ENCODE measurements around the gene BTNL8. TPM values are rescaled to one million over a fixed set of nuclear protein-coding genes. Genes with fewer than 3 reads are reported as not detected.

Gene BTNL8
- total RNA-seq = not detected in 2 replicates
- 0.13 TPM for polyA plus RNA-seq (2012)

DNA sequence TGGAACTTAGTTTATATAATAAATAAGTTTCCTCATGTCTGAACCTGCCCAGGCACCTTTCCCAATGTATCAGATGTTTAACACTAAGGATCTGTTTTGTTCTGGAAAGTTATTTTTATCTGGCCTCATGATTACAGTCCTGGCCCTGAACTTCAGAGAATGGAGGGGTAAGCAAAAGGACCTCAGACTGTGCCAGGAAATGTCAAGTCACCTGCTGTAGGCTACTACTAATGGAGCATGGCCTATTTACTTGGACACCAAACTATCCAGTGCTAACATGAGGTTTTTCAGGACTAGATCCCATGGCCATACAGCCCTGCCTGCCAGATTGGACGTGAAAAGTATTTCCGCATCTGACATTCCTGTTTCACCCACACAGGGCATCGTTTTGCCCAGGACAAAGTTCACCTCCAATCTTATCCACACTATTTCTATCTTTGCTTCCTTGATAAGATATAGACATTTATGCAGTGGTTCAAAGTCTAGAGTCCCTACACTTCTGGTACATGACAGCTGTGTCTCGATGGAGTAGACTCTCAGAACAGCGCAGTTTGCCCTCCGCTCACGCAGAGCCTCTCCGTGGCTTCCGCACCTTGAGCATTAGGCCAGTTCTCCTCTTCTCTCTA is at the start of gene BTNL8:
Gene BTNL8 (plus strand): TSS at position 539 of the 626 bp plus-strand sequence. CDS start 152 bp downstream, outside the sequence.
- no peak for DNase-seq (ENCODE audit: low read depth)

GRCh38 chr5:180849827-180850226 is 49.1 kb upstream of the BTNL8 start:
- DNase-seq (ENCODE audit: low read depth) = no peak

GRCh38 chr5:180850434-180851078 is 48.4 kb upstream of the BTNL8 start:
- DNase-seq (ENCODE audit: low read depth) = no peak

- DNase-seq (ENCODE audit: low read depth) = no peak
Measured at GRCh38 chr5:180852495-180852894, 46.5 kb upstream of the BTNL8 start.

GRCh38 chr5:180853121-180853847 is 45.7 kb upstream of the BTNL8 start:
- no peak for DNase-seq (ENCODE audit: low read depth)

GRCh38 chr5:180853848-180854176 is 45.1 kb upstream of the BTNL8 start:
- DNase-seq (ENCODE audit: low read depth) = no peak

- DNase-seq (ENCODE audit: low read depth) = no peak
Measured at GRCh38 chr5:180858586-180858985, 40.4 kb upstream of the BTNL8 start.

DNA sequence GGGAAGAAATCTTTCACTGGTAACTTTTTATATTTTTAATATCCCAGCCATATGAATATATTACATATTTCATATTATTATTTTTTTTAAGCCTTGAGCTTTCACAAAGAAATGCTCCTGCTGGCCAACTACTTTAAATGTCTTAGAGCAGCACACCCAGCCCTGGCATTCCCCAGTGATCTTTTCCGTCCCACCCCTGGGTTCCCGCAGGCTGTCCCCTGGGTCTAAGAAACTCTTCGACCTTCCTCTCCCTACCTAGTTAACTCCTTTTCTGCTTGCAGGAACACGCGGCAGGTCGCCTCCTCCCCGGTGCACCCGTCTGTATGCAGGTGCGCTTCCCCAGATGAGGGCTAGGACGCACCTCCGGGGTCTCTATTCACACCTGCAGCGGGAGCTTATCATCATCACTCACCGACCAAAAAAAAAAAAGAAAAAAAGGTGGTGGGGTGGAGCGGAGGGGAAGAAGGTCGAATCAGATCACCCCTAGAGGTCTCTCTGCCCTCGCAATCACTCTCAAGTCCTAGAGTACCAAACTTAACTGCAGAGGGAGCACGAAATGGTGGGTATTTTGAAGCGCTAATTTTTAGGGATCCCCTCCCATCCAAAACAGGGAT is 38.6 kb upstream of the BTNL8 start:
- DNase-seq (ENCODE audit: low read depth) = peak; percentile 67

DNA sequence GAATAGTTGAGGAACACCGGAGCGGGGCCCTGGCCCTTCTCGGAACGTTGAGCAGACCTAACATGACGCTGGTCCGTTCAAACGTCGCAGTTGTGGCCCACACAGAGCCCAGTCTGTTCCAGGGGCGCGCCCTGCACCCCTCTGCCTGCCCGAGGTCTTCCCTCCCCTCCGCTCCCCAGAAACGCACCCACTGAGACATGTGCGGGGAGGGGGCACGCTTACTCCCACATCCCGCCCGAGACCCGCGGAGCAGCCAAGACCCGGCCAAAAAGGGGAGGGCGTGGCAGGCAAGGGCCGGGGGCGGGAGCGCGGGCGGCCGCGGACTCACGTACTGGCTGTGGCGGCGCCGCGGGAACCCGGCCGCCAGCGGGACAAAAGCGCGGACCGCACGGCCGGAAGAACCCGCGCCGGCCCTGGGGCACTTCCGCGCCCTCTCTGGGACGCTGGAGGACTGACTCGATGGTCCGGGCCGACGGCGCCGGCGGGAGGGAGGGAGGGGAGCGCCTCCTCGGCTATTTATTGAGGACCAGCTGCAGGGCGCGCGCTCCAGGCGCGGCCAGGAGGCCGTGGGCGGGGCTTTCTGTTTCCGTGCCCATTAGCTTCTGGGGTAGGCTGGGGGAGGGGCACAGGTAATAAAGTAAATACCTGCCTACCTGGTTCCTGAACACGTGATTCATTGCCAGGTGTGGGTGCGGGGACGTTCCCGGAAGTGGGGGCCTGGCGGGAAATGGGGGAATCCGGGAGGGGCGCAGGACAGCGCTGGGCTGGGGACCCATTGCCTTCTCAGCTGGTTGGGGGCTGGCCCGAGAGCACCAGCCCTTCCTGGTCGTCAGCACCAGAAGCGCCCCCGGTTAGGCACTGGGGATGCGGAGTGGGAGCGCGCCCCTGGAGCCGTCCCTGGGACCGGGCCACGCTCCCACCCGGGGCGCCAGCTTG is 37.8 kb upstream of the BTNL8 start, which contains the start of gene ZFP62:
Gene ZFP62 (minus strand): TSS at position 390 of the 936 bp plus-strand sequence. CDS start 57 bp downstream, at position 333.
- peak; percentile 94 for DNase-seq (ENCODE audit: low read depth)

GRCh38 chr5:180862645-180863044 is 36.3 kb upstream of the BTNL8 start:
- DNase-seq (ENCODE audit: low read depth) = no peak

DNA sequence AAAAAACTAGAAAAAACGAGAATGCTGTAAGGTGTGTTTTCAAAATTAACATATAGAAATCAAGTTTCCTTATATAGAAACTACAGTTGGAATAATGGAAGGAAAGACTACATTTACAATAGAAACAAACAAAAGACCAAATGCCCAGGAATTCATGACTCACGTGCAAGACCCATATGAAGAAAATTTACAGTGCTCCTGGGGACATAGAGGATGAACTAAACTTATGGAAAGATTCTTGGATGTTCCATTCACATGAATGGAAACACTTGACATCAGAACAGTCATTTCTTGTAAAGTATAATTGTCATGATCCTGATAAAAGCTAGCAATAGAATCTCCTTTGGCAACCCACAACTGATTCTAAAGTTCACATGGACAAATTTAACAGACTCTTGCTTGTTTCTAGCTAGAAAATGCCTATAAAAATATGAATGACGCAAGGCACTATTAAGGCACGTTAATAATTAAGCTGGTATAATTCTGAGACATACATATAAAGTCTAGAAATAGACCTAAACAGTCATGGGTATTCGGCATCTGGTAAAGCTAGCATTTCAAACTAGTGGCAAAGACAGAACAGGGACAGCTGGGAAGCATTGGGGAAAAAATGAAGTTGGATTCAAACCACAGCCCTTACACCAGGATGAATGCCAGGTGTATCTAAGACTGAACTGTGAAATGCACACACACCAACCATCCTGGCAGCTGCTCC is 32.8 kb upstream of the BTNL8 start:
- DNase-seq (ENCODE audit: low read depth) = peak; percentile 65

DNA sequence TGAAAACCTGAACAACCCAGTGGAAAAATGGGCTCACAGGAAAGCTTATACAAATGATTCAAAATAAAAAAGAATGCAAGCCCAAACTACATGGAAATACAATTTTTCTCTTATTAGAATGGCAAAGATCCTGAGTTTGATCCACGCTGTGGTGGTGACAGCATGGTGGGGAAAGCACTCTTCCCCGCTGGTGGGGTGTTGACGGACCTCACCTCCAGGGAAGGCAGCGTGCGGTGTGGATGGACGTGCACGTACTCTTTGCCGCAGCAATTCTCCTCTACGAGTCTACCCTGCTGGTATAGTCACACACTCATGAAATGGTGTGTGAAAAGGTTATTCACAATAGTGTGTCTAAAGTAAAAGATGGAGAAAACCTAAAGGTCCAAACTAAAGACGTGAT is 32.0 kb upstream of the BTNL8 start:
- no peak for DNase-seq (ENCODE audit: low read depth)

GRCh38 chr5:180868960-180869359 is 30.0 kb upstream of the BTNL8 start:
- DNase-seq (ENCODE audit: low read depth) = peak; percentile 89

DNA sequence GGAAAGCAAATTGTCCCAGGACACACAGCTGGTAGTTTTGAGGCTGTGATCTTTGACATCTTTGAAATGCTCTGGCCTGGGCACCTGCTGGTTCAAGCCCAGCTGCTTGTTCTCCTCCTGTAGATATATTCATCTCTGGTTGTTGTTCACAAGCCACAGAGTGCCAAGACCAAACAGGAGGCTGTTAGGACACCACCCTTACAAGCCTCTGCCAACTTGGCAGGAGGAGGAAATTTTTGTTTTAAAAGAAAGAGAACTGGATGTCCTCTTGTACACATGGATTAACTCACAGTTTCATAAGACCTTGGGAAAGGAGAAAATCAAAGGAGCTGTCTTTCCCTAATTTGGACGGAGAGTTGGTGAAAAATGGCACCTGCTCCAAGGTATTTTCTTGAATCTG is 29.4 kb upstream of the BTNL8 start:
- DNase-seq (ENCODE audit: low read depth) = peak; percentile 29

- DNase-seq (ENCODE audit: low read depth) = no peak
Measured at GRCh38 chr5:180870276-180871068, 28.5 kb upstream of the BTNL8 start.

DNA sequence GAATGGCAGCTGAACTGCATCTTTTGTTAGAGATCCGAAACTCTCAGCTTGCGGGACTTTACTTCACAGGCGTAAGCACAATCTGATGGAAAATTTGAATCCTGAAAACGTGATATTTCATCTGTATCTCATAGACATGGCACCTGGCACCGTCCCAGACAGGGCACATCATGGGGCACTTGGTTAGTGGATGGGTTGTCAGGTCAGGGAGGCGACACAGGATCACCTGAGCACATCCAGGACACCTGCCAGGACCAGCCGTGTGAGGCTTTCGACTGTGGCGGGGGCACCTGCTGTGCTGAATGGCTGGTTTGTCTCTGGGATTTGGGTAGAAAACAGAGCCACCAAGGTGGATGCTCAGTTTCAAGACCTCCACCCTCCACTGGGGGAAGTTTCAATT is 26.5 kb upstream of the BTNL8 start:
- no peak for DNase-seq (ENCODE audit: low read depth)

GRCh38 chr5:180873615-180874520 is 25.1 kb upstream of the BTNL8 start:
- peak; percentile 60 for DNase-seq (ENCODE audit: low read depth)

All from myocyte (in vitro differentiated cells).